ENCODE results near the gene HDAC10. TPM values are rescaled to one million over a fixed set of nuclear protein-coding genes. Genes with fewer than 3 reads are reported as not detected.

HDAC10 gene
- polyA plus RNA-seq, 4 donors = 18.0 to 28.7 (median 19.9) TPM

DNA sequence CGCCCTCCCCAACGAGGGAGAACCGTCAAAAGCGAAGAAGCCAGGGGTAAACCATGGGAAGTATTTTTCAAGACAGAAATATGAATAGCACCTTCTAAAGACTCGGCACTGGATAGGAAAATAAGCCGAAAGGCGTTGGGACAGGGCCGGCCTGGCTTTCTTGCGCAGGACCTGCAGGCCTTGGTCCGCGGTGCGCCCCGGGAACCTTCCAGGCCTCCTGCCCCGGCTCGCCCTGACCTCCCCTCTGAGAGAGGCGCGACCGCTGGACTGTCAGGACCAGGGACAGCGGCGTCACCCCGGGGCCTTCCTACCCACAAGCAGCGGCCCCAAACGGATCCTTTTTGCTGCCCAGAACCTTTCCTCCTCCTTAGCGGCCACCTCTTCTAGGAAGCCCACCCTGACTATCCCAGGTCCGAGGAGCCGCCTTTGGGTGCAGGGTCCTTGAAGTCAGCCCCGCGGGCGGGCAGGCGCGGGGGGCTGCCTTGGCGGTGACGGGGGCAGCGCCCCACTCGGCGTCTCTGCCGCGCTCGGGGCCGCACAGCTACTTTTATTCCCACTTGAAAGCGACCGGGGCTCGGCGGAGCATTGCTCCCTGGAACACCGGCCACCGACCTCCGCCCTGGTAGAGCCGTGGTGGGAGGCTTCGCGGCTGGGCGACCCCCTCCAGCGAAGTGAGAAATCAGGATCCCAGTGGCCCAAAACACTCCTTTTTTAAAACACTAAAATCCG lies 19.8 kb upstream of the HDAC10 start:
- no peak for DNase-seq (ENCODE audit: low read depth in 4 of 4, low spot score in 3 of 4)

DNA sequence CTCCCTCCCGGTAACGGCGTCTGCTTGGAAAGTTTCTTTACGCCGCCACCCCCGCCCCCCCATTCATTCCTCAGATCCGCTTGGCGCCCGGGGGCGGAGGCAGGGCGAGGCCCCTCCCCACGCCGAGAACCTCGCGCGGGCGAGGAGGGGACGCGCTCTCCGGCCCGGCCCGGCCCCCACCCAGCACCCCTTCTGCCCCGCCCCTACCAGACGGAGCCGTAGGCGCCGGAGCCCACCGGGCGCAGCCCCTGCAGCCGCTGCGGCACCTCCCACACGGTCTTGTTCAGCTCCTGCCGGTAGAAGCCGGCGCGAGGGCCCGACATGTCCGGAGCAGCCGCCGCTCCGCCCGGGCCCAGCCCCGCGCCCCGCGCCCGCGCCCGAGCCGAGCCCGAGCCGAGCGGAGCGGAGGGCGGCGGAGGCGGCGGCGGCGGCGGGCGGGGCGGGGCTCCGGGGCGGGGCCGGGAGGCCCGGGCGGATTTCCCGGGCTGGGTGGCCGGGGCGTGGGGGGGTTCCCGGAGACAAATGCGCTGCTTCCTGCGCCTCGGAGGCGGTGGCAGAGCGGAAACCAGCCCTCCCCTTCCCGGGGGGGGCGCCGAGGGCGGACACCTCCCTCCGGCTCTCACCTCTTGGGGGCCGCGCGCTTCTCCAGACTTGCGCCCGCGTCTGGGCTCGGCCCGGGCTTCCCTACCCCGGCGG lies 19.1 kb upstream of the HDAC10 start, which contains the start of gene MAPK11:
Gene MAPK11 (minus strand): TSS at position 411 of the 696 bp plus-strand sequence. CDS start 88 bp downstream, at position 323.
- DNase-seq (ENCODE audit: low read depth in 4 of 4, low spot score in 3 of 4) = no peak

DNA sequence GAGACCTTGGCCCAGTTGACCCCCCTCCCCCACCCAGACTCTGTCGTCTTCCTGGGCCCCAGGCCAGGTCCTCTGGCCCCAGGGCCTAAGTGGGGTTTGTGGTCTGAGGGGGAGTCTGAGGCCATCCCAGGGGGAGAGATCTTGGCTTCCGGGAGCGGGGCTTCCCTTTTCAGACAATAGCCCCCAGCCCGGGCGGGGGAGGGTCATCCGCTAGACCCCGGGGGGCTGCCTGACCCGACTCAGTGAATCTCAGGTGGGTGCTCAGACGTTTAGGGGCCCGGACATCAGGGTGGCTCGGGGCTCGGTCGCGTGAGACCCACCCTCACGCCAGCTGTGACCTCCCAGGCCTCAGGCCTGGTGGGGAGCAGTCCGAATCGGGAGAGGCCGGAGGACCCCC lies 18.5 kb upstream of the HDAC10 start:
- no peak for DNase-seq (ENCODE audit: low read depth in 4 of 4, low spot score in 3 of 4)

DNA sequence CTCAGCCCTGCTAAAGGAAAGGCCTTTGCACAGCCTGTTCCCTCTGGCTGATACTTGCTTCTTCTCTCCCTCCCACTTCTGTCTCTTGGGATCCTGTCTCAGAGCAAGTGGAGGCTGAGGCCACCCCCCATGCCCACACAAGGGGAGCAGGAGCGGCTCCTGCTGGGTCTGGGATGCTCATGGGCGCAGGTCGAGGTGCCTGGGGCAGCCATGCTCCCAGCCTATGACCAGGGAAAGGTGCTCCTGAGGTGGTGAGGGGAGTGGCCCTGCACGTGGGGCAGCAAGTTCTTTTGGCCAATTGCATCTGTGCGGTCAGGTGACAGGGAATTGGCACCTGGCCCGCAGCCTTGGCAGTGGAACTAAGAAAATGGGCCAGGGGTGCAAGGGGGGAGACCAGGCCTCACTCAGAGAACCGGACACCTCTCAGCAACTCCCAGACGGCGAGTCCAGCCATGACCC lies 17.6 kb upstream of the HDAC10 start:
- DNase-seq (ENCODE audit: low read depth in 4 of 4, low spot score in 3 of 4) = no peak

DNA sequence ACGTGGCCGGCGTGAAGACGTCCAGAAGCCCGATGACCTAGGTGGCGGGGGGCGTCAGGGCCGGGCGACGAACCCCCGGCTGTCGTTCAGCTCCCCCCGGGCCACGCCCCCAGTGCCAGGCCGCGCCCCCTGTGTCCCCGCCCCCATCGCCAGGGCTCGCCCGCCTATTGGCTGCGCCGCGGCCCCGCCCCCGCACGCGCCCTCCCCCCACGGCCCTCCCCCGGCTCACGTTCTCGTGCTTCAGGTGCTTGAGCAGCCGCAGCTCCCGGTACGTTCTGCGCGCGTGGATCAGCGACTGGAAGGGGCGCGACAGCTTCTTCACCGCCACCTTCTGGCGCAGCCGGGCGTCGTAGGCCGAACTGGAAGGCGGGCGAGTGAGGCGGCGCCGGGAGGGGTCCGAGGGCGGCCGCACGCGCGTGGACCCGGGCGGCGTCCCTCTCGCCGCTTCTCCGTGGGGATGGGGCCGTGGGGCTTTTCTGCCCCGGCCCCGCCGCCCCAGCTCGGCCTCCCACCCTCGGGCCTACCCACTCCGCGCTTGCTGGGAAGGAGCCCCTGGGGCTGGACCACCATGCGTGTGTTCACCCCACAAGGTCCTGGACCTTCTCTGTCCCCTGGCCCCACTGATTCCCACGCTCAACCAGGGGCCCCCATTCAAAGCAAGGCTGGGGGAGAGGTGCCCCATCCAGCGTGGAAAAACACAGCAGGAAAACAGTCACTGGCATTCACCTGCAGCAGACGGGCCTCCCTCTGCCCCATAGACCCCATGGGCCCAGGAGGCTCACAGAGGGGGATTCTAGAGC lies 16.7 kb upstream of the HDAC10 start:
- DNase-seq (ENCODE audit: low read depth in 4 of 4, low spot score in 3 of 4) = no peak

DNA sequence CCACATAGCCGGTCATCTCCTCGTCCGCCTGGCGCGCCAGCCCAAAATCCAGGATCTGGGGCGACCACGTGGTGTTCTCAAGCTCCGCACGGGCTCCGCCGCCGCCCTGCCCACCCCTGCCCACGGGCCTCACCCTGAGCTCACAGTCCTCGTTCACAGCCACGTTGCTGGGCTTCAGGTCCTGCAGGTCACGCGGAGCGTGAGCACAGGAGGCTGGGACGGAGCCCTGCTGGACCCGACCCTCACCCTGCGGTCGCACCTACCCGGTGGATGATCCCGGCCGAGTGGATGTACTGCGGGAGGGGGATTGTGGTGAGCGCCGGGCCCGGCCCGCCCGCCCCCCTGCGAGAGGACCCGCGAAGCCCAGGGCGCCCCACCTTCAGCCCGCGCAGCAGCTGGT lies 15.9 kb upstream of the HDAC10 start:
- DNase-seq (ENCODE audit: low read depth in 4 of 4, low spot score in 3 of 4) = no peak

DNA sequence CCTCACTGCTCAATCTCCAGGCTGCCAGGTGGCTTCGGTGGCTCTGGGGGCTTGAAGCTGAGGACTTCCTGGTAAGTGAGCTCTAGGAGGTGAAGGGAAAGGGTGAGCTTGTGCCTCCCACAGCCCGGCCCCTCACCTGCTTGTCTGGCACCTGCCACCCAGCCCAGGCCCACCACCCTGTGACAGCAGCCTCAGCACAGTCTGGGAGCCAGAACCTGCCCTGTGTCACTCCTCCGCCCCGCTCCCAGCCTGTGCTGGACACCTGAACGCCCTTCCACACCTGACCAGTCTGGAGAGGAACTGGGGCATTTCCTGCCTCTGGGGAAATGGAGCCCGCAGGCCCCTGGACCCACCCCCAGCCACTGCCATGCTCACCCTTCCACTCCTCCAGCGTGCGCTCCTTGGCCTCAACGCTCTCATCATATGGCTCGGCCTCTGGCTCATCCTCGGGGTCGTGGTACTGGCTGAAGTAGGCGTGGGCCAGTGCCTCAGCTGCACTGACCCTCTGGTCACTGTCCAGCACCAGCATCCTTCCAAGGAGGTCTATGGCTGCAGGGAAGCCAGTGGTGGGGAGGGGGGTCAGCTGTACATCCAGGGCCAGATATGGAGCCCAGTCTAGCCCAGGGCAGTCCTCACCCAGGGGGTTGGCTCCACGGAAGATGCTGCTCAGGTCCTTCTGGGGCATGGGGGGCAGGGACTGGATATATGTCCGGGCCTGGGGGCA lies 14.0 kb upstream of the HDAC10 start:
- no peak for DNase-seq (ENCODE audit: low read depth in 4 of 4, low spot score in 3 of 4)

DNA sequence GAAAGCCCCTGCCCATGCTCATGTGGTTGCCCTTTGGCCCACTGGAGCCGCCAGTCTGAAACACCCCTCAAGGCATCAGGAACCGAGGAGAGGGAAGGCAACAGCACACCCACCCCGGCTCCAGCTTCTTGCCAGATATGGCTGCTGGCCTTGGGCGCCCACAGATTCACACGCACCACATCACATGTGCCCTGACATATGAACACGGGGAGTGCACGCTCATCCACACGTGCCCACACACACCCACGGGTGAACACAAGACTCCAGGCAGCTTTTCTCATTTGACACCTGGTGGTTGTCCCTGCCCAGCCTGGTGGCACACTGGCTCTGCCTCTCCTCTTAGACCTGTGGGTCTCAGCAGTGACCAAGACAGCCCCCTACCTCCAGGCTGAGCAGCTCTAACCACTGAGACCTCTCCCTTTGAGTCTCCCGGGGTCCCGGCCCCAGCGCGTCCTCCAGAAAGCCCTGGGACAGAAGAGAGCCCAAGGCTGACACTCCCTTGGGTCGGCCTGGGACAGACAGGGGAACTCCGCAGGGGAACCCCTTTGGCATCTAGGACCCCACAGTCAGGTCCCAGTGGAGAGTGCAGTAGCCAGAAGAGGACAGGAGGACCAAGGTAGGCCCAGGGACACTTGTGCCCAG lies 13.2 kb upstream of the HDAC10 start:
- no peak for DNase-seq (ENCODE audit: low read depth in 4 of 4, low spot score in 3 of 4)

DNA sequence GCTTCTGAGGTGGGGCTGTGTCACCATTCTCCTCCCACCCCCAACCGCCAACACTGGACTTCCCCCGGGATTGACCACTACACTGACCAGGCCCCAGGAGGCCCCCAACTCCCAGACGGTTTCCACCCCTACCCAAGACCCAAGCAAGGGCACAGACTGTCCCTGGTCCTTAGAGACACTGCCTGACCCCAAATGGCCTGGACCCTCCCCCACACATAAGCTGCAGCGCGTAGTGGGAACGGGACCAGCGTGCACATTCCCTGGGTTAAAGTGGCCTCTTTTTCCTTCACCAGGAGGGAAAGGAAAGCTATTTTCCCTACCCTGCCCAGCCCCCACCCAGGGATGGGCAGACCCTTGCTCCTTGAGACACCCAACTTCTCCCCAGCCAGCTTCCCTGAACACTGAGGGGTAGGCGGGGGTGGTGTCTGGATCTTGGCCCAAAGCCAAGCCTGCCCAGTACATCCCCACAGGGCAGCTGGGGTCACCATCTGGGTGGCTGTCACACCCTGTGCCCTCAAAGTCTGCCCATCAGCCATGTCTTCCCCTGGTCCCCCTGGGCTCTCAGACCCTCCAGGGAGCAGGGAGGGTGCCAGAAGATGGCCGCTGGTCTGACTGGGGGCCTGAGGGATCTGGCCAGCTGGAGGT lies 12.0 kb upstream of the HDAC10 start:
- no peak for DNase-seq (ENCODE audit: low read depth in 4 of 4, low spot score in 3 of 4)

DNA sequence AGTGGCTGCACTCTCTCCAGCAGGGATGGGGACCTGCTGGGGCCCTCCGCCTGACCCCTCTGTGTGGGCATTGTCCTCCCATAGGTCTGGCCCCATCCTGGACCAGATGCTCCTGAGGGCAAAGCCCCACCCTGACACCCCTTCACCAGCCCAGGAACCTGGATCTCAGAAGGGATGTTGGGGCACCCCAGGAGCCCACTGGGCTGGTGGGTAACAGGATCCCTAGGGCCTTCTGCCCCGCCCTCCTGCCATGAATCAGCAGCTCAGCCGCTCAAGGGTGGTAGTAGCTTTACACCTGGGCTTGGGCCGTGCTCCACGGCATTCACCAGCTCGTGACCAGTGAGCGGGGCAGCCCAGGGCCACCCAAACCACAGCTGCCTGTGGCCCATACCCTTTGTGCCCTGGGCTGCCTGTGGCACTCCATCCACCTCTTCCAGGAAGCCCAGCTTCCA lies 11.4 kb upstream of the HDAC10 start:
- no peak for DNase-seq (ENCODE audit: low read depth in 4 of 4, low spot score in 3 of 4)

DNA sequence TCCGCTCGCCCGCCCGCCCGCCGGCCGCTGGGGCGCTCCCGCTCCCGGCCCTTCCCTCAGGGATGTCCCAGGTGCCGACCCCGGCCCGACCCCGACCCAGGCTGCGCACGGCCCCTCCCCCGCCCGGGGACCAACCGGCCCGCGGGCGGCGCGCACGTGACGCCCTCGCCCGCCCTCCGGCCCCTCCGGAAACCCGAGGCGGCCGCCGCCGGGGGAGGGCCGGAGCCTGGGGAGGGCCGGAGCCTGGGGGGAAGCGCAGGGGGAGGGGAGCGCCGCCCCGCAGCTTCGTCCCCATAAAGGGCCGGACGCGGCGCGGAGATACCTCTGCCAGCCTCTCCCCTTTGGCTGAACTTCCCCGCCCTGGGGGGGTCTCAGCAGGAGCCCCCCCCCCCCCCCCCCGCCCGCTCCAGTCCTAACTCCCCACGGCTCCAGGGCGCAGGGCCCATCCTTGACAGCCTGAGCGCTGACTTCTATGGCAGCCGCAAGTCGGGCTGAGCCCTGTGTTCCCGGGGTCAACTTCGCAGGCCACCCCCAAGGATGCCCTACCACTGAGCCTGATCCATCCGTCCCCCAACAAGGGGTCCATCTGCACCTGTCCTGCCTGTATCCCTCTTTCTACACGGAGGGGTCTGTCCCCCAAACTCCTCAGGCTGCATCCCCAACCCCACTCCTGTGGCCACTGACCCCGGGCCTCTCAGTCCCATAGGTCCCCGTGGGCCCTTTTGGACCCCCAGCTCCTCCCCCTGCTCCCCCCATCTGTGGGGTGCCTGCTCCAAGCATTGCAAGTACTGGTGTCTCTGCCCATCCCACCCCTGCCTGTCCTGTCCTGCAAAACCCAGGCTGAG lies 10.8 kb upstream of the HDAC10 start, which contains the start of gene MAPK12:
Gene MAPK12 (minus strand): TSS at position 69 of the 845 bp plus-strand sequence. CDS start 174 bp downstream, outside the sequence.
- no peak for DNase-seq (ENCODE audit: low read depth in 4 of 4, low spot score in 3 of 4)

DNA sequence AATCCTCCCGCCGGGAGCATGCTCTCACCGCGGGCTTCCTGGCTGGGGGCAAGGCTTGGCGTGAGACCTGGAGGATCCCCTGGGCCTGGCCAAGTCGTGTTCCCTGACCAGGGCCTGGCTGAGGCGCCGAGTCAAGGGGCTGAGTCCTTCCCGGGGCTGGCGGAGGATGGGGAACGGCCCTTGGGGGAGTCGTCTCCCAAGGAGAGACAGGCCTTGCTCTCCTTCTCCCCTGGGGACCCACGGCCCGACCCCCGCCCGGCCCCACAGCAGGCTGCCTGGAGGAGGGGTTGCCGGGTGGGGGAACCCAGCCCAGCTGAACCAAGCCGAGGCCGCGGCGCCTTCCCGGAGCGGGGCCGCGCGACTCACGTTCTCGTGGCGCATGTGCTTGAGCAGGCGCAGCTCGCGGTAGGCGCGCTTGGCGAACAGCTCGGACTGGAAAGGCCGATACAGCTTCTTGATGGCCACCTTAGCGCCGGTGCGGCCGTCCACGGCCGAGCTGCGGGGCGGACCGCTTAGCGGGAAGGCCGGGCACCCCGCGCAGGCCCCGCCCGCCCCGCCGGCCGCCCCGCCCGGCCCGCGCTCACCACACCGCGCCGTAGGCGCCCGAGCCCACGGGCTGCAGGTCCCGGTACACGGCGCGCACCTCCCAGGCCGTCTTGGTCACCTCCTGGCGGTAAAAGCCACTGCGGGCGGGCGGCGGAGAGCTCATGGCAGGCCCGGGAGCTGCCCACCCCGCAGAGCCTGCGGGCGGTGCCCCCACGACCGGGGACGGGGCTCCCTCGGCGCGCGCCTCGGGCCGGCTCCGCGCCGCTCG lies 9.9 kb upstream of the HDAC10 start:
- no peak for DNase-seq (ENCODE audit: low read depth in 4 of 4, low spot score in 3 of 4)

DNA sequence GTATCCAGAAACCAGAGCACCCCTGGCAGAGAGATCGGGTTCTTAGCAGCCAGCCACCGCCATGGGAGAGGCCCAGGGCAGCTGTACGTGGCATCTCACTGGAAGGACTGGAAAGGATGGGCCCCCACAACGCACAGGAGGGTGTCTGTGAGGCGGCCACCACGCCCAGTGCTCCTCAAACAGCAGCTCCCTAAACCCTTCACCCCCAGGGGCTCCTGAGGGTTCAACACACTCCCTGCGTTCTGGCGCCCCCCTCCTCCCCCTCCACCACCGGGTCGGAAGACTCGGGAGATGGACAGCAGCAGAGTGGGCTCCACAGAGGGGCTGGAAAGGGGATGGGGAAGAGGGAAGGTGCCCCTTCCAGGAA lies 9.4 kb upstream of the HDAC10 start:
- no peak for DNase-seq (ENCODE audit: low read depth in 4 of 4, low spot score in 3 of 4)

DNA sequence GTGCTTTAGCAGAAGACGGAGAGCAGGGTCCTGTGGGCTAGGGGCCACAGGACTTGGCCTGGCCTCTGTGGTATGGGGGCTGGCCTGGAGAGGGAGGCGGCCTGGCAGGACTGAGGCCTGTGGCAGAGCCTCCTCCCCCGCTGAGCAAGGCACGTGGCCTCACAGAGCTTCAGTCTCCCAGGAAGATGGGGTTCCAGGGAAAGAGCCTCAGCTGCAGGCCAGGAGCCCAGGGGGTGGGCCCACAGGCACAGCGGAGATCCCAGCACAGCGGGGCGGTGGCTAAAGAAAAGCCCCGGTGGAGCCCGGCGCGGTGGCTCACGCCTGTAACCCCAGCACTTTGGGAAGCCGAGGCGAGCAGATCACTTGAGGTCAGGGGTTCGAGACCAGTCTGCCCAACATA lies 8.2 kb upstream of the HDAC10 start:
- no peak for DNase-seq (ENCODE audit: low read depth in 4 of 4, low spot score in 3 of 4)

DNA sequence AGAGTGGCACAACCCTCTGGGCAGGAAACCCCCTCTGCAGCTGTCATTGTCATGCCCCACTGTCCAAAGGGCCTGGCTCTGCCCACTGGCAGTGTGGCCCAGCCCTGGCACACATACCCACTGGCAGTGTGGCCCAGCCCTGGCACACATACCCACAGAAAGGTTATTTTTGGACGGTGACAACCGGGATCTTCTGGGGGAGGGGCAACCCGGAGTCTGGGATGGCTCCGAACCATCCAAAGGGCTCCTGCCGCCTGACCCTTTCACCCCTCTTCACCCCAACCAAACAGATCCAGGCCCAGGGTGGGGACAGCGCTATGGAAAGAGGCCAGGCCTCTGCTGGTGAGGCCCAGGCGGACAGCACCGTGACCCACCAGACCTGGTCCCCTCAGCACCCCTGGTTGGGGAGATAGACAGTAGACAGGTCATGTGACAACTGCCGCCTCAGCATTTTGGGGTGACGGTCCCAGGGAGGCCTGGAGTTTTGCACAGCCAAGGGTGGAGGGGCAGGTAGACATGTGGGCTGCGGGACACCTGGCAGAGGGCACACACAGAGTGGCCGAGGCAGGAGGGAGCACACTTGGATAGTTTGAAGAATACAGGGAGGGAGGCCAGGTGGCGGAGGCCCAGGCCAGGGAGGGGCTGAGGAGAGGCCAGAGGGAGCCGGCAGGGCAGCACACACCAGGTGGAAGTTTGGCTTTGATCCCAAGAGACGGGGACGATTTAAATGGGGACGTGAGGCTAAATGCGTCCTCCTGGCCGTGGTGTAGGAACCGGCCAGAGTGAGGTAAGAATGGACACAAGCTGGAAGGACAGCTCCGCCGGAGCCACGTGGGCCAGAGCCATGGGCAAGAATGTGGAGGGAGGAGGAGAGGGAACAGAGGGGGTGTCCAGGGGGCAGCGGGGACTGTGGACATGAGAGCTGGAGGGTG lies 7.6 kb upstream of the HDAC10 start:
- DNase-seq (ENCODE audit: low read depth in 4 of 4, low spot score in 3 of 4) = no peak

DNA sequence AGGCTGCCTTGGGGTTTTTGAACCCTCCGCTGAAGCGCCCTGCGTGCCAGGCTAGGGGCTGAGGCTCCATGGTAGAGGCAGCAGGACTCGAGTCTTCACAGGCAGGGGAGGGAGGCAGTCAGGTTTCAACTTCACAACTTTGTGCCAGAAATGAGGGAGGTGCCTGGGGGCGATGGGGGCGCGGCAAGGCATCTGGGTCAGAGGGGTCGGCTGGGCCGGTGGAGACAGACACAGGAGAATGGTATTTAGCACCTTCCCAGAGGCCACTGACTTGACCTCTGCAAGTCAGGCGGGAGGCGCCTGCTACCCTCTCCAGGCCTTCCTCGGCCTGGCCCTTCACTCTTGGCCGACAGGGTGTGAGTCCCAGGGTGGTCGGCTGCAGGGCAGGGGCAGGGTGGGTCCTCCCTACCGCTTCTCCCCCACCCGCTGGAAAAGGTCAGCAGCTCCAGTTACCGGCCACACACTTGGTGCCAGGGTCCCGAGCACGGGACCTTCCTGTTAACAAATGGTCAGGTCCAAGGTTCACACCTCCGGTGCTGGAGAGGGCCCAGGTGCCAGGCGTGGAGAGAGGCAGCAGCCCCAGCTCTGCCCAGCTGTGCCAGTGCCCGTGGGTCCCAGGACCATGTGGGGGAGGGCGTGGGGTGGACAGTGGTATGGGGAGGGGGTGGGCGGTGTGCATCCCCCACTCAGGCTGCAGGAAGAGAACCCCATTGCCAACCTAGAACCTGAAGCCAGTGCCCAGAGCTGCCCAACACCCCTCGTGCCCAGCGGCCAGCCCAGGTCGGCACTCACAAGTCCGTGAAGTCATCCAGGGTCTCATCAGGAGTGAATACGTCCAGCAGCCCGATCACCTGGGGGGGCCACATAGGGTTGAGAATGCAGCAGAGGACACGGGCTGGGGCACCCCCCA lies 6.6 kb upstream of the HDAC10 start:
- DNase-seq (ENCODE audit: low read depth in 4 of 4, low spot score in 3 of 4) = no peak

All from right renal pelvis (tissue), 4 donors.